Lung (tissue), 12 donors: ENCODE data around the gene SLC25A21. TPM values are rescaled to one million over a fixed set of nuclear protein-coding genes. Genes with fewer than 3 reads are reported as not detected.

Source experiments
- ATAC-seq: fragments of 200-7000 bp; cut with Tn5 transposase; one replicate; pipeline ENCODE4 v1.9.1; 2020; ENCODE audit warnings: moderate number of reproducible peaks; ENCODE audit not compliant: insufficient read depth, low FRiP score
- DNase-seq, 3 donors: peaks; one replicate each; pipeline ENCODE4 v3.0.0-alpha.2; 2013 to 2017
- H3K27ac ChIP-seq, 2 donors: one replicate each; pipeline ENCODE4 v1.5.1; 2013; ENCODE audit warnings: mild to moderate bottlenecking in 2 of 2, moderate library complexity in 2 of 2, control low read depth in 1 of 2, inconsistent platforms in 1 of 2, low read depth in 1 of 2, low read length in 1 of 2
- H3K27me3 ChIP-seq, 3 donors: one replicate each; pipeline ENCODE4 v1.5.1; 2013; ENCODE audit warnings: low read length in 2 of 3; ENCODE audit not compliant: control insufficient read depth in 3 of 3, insufficient read depth in 3 of 3
- H3K36me3 ChIP-seq, 4 donors: one replicate each; pipeline ENCODE4 v1.5.1; 2013; ENCODE audit warnings: low read length in 4 of 4, mild to moderate bottlenecking in 1 of 4, moderate library complexity in 1 of 4; ENCODE audit not compliant: control insufficient read depth in 4 of 4, insufficient read depth in 4 of 4
- H3K4me1 ChIP-seq, 5 donors: one replicate each; pipeline ENCODE4 v1.5.1; 2013; ENCODE audit warnings: low read length in 5 of 5, mild to moderate bottlenecking in 2 of 5, moderate library complexity in 1 of 5; ENCODE audit not compliant: control insufficient read depth in 5 of 5, insufficient read depth in 5 of 5
- H3K4me3 ChIP-seq: one replicate; pipeline ENCODE4 v1.5.1; 2013; ENCODE audit warnings: mild to moderate bottlenecking, control low read depth, moderate library complexity
- H3K9ac ChIP-seq, 2 donors: one replicate each; pipeline ENCODE4 v1.5.1; 2013; ENCODE audit warnings: low read length in 2 of 2, control low read depth in 1 of 2; ENCODE audit not compliant: insufficient read depth in 1 of 2
- H3K9me3 ChIP-seq, 4 donors: one replicate each; pipeline ENCODE4 v1.5.1; 2013; ENCODE audit warnings: low read length in 3 of 4, mild to moderate bottlenecking in 1 of 4, moderate library complexity in 1 of 4; ENCODE audit not compliant: control insufficient read depth in 4 of 4, insufficient read depth in 3 of 4
- WGBS, 2 donors: extraction: QIAGEN DNeasy Blood & Tissue Kit; methylation state at CpG; one replicate each; pipeline ENCODE4 v1.1.7; 2013; 5-methylcytosine and 5-hydroxymethylcytosine counted together
- polyA plus RNA-seq, 2 donors: library from polyadenylated mRNA; stranded (reverse); fragments of 200-250 nt; gene quantifications; one replicate each; pipeline ENCODE4 v1.2.1, GENCODE V29; 2013
- total RNA-seq, 2 donors: library from RNA; depleted of rRNA in 1 of 2; stranded (reverse); fragments of >200 nt in 1 of 2; gene quantifications; one replicate each; pipeline ENCODE4 v1.2.1, GENCODE V29; 2014 to 2021
- TF ChIP-seq, protein P1 (sequence below): IDR thresholded peaks from 2 replicates; pipeline ENCODE4 v1.5.1; 2012; ENCODE audit warnings: mild to moderate bottlenecking; ENCODE audit errors: control extremely low read depth, extremely low read depth
- donor health status: control.
- donor health status: control.
- donor health status: Bipolar disorder and iron deficiency.
- donor health status: healthy.
- donor health status: DM: yes; HTN: yes; CAD: no.

Gene SLC25A21
- total and polyA plus RNA-seq, 4 donors = 0.23 to 2.6 (median 0.42) TPM

DNA sequence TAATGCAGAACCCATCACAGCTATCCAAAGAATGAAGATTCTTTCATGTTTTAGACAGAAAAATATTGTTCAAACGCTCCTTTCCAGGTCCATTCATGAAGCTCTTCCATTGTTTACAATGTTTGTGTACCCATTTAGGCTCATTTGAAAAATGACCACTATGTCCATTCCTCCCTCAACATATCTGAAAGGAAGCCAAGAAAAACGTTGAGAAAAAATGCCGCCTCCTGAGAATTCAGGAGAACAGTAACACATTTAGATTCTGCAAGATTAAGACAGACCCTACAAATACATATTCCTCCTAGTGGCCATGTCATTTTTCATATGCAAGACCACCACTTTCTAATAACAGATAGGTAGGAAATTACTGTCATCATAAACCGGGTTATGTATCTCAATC lies 124.4 kb downstream of the SLC25A21 start:
- H3K27me3 ChIP-seq = no peaks in the 10 kb centered on the region
- H3K27ac ChIP-seq = no peak overlapping the region
- no peaks in the 10 kb centered on the region for H3K36me3 ChIP-seq
- DNase-seq (no peak), ATAC-seq (no peak)
- WGBS, 2 donors = 57 to 68% methylated on average over 4 of the region's 4 CpGs
- TF ChIP-seq, protein P1, sequence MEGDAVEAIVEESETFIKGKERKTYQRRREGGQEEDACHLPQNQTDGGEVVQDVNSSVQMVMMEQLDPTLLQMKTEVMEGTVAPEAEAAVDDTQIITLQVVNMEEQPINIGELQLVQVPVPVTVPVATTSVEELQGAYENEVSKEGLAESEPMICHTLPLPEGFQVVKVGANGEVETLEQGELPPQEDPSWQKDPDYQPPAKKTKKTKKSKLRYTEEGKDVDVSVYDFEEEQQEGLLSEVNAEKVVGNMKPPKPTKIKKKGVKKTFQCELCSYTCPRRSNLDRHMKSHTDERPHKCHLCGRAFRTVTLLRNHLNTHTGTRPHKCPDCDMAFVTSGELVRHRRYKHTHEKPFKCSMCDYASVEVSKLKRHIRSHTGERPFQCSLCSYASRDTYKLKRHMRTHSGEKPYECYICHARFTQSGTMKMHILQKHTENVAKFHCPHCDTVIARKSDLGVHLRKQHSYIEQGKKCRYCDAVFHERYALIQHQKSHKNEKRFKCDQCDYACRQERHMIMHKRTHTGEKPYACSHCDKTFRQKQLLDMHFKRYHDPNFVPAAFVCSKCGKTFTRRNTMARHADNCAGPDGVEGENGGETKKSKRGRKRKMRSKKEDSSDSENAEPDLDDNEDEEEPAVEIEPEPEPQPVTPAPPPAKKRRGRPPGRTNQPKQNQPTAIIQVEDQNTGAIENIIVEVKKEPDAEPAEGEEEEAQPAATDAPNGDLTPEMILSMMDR = no peak
- no peak overlapping the region for H3K4me3 ChIP-seq
- H3K9ac ChIP-seq = no peak overlapping the region
- H3K9me3 ChIP-seq = no peaks in the 10 kb centered on the region
- H3K4me1 ChIP-seq = no peaks in the 10 kb centered on the region

DNA sequence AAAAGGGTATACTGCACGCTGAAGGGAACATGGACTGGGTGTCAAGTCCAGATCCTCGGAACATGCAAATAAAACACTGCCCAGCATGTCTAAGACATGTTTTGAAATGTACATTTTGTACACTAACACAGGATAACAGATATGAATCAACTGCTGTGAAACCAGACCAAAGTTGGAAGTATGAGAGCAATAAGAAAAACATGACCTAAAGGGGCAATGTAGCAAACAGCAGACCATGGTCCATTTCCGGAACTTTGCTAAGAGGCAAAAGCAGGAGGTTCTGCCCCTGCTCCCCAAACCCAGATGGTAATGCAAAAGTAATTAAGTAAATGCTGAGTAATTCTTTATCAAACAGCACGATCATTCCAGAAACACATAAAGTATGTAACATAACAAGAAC lies 125.2 kb downstream of the SLC25A21 start:
- TF ChIP-seq, protein P1 = no peak
- H3K9ac ChIP-seq = no peak overlapping the region
- ATAC-seq = no peak
- WGBS, 2 donors = 93% methylated on average over 4 of the region's 4 CpGs
- no peak overlapping the region for H3K27ac ChIP-seq
- H3K27me3 ChIP-seq = no peaks in the 10 kb centered on the region
- DNase-seq = no peak
- no peaks in the 10 kb centered on the region for H3K9me3 ChIP-seq
- no peak overlapping the region for H3K4me3 ChIP-seq
- H3K4me1 ChIP-seq = no peaks in the 10 kb centered on the region
- H3K36me3 ChIP-seq = no peaks in the 10 kb centered on the region

DNA sequence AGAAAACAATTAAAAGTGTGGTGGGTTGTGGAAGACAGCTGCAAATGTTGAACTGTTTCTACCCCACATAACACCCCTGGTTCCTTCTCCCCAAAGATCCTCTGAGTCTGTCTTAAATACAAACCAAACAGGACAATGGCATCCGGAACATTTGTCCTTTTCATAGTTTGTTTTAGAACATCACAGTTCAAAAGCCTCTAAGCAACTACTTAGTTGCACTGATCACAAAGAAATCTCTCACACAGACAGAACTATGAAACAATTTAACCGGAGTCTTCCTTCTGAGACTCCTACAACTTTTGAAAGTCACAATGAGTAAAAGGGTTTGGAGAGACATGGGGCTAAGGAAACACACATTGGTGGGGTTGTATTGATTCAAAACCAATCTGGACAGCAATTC lies 125.6 kb downstream of the SLC25A21 start:
- H3K4me3 ChIP-seq = no peak overlapping the region
- no peak overlapping the region for H3K9ac ChIP-seq
- no peaks in the 10 kb centered on the region for H3K9me3 ChIP-seq
- WGBS, 2 donors = 90 to 91% methylated on average over 2 of the region's 2 CpGs
- no peaks in the 10 kb centered on the region for H3K36me3 ChIP-seq
- H3K27me3 ChIP-seq = no peaks in the 10 kb centered on the region
- no peak overlapping the region for H3K27ac ChIP-seq
- H3K4me1 ChIP-seq = no peaks in the 10 kb centered on the region
- DNase-seq = no peak
- TF ChIP-seq, protein P1 = no peak
- no peak for ATAC-seq

DNA sequence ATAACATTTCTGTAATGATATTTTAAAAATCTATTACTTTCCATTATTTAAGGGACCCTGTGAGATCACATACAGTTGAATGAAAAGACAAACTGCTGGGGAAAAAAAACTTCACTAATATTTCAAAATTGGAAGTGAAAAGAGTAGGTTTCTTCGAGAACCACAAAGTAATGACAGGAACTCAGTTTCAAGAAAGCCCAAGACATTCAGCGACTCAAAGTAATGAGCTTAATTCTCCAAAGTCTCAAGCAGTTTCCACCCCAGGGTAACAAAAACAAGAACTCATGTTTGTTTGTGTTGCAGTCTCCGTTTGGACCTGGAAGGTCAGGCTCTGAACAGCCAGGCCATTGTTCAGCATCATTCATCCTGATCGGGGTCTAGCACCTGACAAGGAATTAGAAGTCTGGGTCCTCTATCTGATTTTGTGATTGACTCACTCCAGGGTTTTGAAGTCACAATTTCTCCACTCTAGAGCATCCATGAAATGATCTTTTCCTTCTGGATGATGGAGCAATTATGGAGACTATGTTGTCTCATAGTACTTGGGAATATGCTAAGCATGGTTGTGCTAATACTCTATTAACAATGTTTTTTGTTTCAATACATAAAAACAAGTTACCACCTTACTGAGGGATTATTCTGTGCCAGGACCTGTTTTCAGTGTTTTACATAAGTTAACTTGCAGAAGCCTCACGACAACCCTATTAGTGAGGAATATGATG lies 126.9 kb downstream of the SLC25A21 start:
- Histone ChIP-seq H3K4me3 (no peak overlapping the region), H3K27me3 (no peaks in the 10 kb centered on the region), H3K4me1 (no peaks in the 10 kb centered on the region), H3K9me3 (no peaks in the 10 kb centered on the region), H3K27ac (no peak overlapping the region), H3K9ac (no peak overlapping the region), H3K36me3 (no peaks in the 10 kb centered on the region)
- ATAC-seq (no peak), DNase-seq (no peak)
- TF ChIP-seq, protein P1 = no peak
- WGBS, 2 donors = 61 to 64% methylated on average over 5 of the region's 5 CpGs
